Peyer's patch (tissue), 4 donors: ENCODE results near the gene MTA3.

ENCODE experiments used
- CTCF ChIP-seq, 6 experiments: fragments of 450-650 bp in 4 of 6; fragments of 200-600 bp in 2 of 6; sonication (generic) in 1 of 6; IDR thresholded peaks; one replicate each; pipeline ENCODE4 v1.5.1; 2017 to 2019; ENCODE audit warnings: antibody characterized with exemption in 6 of 6, mild to moderate bottlenecking in 3 of 6, moderate library complexity in 1 of 6
- POLR2A ChIP-seq, 2 donors: fragments of 450-650 bp; IDR thresholded peaks; one replicate each; pipeline ENCODE4 v1.5.1; 2017; ENCODE audit warnings: antibody characterized with exemption in 2 of 2, mild to moderate bottlenecking in 2 of 2, moderate library complexity in 2 of 2

DNA sequence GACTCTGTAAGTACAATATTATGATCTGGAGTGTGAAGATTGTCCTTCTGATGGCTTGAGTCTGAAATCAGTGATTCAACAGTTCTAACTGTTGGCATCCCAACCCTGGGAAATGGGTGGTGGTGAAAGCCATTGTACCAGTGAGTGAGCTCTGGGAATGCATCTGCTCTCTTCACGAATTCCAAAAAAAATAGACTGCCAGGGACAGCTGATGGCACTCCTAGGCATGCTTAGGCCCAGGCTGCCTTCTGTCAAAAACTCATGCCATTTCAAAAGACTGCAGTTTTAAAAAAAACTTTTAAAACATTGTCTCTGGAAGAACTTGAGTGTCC is 175.2 kb downstream of the MTA3 start:
- TF ChIP-seq CTCF (IDR thresholded peaks at IDR 0.05) (no peak), POLR2A (IDR thresholded peaks at IDR 0.05) (no peak)
